Activated T-cell treated with anti-CD3 and anti-CD28 coated beads, Interleukin-2, amount 50 U/mL, for 4 hours (primary cell): ENCODE measurements around the gene VAC14. TPM values are rescaled to one million over a fixed set of nuclear protein-coding genes. Genes with fewer than 3 reads are reported as not detected.

Experiments
- ATAC-seq, 2 donors: fragments of 200-7000 bp; cut with Tn5 transposase; one replicate each; pipeline ENCODE4 v1.10.0; 2021
- DNase-seq: peaks from one replicate; pipeline ENCODE4 v3.0.0-alpha.2; 2020
- H3K27me3 Mint-ChIP-seq: one replicate; pipeline ENCODE4 v1.8.0; 2021; ENCODE audit warnings: low read depth, mixed read lengths
- H3K36me3 Mint-ChIP-seq: one replicate; pipeline ENCODE4 v1.8.0; 2022; ENCODE audit warnings: mixed read lengths; ENCODE audit not compliant: insufficient read depth
- H3K4me1 Mint-ChIP-seq: one replicate; pipeline ENCODE4 v1.8.0; 2021; ENCODE audit warnings: low read depth, mixed read lengths
- H3K4me3 Mint-ChIP-seq: one replicate; pipeline ENCODE4 v1.8.0; 2021; ENCODE audit warnings: mild to moderate bottlenecking, moderate library complexity, mixed read lengths
- H3K9me3 Mint-ChIP-seq: one replicate; pipeline ENCODE4 v1.8.0; 2021; ENCODE audit warnings: mixed read lengths
- total RNA-seq, 3 donors: library from RNA; stranded (reverse); gene quantifications; one replicate each; pipeline ENCODE4 v1.2.1, GENCODE V29; 2021

Gene VAC14
- total RNA-seq, 3 donors from 2014 or later, result 48.3 to 54.5 (median 49.3) TPM

DNA sequence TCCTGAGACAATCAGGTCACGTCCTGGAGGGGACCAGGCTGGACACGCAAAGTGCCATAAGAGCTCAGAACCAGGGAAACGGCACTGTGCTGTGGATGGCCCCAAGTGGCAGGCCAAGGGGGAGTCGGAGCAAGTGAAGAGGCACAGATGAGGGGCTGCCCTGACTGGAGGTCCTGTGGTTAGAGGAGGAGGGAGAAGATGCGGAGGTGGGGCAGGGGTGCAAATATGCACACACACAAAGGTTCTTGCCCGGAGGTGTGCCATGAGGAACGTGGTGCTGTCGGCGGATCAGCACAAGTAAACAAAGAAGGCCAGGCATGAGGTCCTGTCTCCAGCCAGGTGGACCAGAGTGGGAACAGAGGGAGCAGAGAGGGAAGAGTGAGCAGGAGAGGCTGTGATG, 23.5 kb downstream of the VAC14 start:
- DNase-seq (no peak), ATAC-seq (no peak)
- H3K4me3 Mint-ChIP-seq, result no peak overlapping the region
- no peaks in the 10 kb centered on the region for H3K9me3 Mint-ChIP-seq
- no peaks in the 10 kb centered on the region for H3K4me1 Mint-ChIP-seq
- H3K36me3 Mint-ChIP-seq, result peaks cover 36% of the 10 kb centered on the region
- H3K27me3 Mint-ChIP-seq, result no peaks in the 10 kb centered on the region

DNA sequence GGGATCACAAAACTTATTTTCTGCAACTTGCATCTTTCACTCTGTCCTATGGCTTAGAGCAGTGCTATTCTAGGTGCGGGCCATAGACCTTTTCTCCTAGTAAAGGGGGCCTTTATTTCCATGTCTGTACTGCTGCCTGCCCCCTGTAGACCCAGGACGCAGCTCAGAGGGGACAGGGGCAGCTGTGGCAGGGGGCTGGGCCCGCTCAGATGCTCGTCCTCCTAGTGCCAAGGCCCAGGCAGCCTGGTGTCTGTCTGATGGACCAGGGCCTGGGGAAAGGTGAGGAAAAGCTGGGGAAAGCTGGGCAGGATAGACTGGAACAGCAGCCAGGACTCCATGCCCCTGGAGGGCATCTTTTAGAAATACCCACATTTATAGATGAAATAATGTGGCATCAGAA, 25.6 kb downstream of the VAC14 start:
- H3K9me3 Mint-ChIP-seq, result no peaks in the 10 kb centered on the region
- H3K27me3 Mint-ChIP-seq, result no peaks in the 10 kb centered on the region
- H3K4me3 Mint-ChIP-seq, result no peak overlapping the region
- no peak for ATAC-seq
- no peaks in the 10 kb centered on the region for H3K4me1 Mint-ChIP-seq
- DNase-seq, result no peak
- peaks cover 25% of the 10 kb centered on the region for H3K36me3 Mint-ChIP-seq

DNA sequence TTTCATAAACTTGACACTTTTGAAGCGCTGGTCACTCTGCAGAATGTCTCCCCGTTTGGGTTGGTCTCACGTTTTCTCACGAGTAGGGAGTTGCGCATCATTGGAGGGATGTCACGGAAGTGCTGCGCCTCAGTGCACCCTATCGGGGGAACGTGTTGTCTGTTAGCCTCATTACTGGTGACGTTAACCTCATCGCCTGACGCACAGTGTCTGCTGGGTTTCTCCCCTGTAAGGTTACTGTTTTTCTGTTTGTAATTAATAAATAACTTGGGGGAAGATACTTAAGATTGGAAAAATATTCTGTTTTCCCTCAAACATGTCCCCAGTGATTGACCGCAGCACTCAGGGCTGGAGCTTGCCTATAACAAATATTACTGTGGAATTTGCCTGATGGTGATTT, 26.7 kb downstream of the VAC14 start:
- H3K4me3 Mint-ChIP-seq, result no peak overlapping the region
- H3K36me3 Mint-ChIP-seq, result peaks cover 21% of the 10 kb centered on the region
- no peaks in the 10 kb centered on the region for H3K9me3 Mint-ChIP-seq
- H3K4me1 Mint-ChIP-seq, result no peaks in the 10 kb centered on the region
- ATAC-seq (no peak), DNase-seq (no peak)
- no peaks in the 10 kb centered on the region for H3K27me3 Mint-ChIP-seq

DNA sequence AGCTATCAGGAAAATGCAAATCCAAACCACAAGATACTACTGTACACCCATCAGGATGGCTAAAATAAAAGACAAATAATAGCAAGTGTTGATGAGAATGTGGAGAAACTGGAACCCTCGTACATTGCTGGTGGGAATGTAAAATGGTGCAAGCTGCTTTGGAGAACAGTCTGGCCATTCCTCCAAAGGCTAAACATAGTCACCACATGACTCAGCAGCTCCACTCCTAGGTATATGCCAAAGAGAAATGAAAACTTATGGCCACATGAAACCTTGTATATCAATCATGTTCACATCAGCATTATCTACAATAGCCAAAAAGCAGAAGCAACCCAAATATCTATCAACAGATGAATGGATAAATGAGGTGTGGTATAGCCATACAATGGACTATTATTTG, 28.5 kb downstream of the VAC14 start:
- no peaks in the 10 kb centered on the region for H3K9me3 Mint-ChIP-seq
- no peak for ATAC-seq
- DNase-seq, result no peak
- H3K27me3 Mint-ChIP-seq, result no peaks in the 10 kb centered on the region
- no peak overlapping the region for H3K4me3 Mint-ChIP-seq
- peaks cover 12% of the 10 kb centered on the region for H3K36me3 Mint-ChIP-seq
- H3K4me1 Mint-ChIP-seq, result no peaks in the 10 kb centered on the region

DNA sequence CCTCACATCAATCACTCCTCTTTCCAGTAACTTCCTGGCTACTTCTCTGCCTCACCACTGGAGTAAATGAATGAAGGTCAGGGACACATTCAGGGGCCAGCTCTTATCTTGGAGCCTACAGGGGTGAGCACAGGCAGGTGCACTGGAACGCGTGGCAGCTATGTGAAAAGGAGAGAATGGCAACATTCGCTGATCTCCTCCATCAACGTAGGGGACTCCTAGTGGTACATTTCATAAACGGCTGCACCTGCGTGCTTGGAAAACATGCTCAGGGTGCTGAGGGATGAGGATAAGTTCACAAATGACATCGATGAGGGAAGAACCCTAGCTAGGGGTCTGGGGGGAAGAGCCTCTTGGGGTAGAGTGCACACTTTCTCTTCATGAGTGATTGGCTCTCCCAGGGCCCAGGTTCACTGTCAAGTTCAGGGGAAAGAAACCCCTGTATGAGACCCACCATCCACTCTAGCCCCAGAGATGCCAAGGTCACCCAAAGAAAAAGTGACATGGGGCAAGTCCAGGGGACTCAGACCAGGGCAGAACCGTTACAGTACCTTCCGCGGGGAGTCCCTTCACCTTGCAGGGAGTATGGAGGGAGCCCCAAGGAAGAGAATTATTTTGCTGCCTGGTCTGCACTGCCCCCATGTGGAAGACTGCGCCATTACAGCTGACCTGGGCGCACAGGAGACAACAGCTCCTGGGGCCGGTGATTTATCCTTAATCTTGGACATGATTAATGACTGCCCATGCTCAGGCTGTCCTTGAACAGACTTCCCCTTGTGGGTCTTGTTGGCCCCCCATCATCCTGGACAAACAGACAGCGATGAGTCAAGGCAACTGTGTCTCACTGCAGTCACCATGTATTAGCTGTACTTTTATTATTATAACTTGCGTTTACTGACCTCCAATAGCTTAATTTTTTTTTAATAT, 30.1 kb downstream of the VAC14 start:
- H3K27me3 Mint-ChIP-seq, result no peaks in the 10 kb centered on the region
- ATAC-seq (peak; percentile 58 to 67), DNase-seq (peak; percentile 45)
- no peaks in the 10 kb centered on the region for H3K4me1 Mint-ChIP-seq
- no peak overlapping the region for H3K4me3 Mint-ChIP-seq
- peaks cover 8% of the 10 kb centered on the region for H3K36me3 Mint-ChIP-seq
- no peaks in the 10 kb centered on the region for H3K9me3 Mint-ChIP-seq

DNA sequence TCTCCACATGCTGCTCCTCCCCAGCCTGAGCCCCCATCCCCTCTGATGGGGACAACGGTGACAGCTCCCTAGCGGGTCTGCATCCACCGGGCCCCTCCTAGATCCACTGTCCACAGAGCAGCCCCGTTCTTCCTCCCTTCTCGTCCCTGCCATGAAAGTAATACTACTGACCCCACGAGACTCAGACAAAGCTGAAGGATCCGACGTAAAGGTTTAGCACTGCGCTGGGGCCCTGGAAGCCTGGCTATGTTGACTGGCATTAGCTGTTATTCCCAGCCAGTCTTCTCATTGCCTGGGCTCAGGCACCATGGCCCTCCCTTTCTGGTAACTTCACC, 30.7 kb downstream of the VAC14 start:
- ATAC-seq, result no peak

DNA sequence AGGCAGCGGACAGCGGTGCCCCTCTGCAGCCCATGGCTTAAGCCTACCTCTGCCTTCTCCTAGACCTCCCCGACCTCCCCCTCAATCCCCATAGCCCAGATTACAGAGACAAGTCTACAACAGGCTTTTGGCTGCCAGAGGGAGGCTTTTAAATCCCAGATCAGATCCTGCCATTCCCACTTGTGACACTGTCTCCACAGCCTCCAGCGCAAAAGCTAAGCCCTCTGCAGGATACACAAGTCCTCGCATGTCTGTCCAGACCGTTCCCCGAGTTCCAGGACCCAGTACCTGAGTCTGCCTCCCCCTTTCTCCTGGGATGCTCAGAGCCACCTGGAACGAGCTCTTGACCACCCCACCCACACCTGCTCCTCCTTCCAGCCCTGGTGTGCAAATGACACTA, 31.2 kb downstream of the VAC14 start:
- no peak for DNase-seq
- Mint-ChIP-seq H3K4me1 (no peaks in the 10 kb centered on the region), H3K36me3 (peaks cover 6% of the 10 kb centered on the region), H3K4me3 (no peak overlapping the region), H3K9me3 (no peaks in the 10 kb centered on the region), H3K27me3 (no peaks in the 10 kb centered on the region)
- no peak for ATAC-seq

More for the DNA sequence above, 30.7 kb downstream of the VAC14 start:
- H3K36me3 Mint-ChIP-seq, result peaks cover 6% of the 10 kb centered on the region
- no peaks in the 10 kb centered on the region for H3K4me1 Mint-ChIP-seq
- DNase-seq, result no peak
- no peaks in the 10 kb centered on the region for H3K9me3 Mint-ChIP-seq
- H3K27me3 Mint-ChIP-seq, result no peaks in the 10 kb centered on the region
- H3K4me3 Mint-ChIP-seq, result no peak overlapping the region

DNA sequence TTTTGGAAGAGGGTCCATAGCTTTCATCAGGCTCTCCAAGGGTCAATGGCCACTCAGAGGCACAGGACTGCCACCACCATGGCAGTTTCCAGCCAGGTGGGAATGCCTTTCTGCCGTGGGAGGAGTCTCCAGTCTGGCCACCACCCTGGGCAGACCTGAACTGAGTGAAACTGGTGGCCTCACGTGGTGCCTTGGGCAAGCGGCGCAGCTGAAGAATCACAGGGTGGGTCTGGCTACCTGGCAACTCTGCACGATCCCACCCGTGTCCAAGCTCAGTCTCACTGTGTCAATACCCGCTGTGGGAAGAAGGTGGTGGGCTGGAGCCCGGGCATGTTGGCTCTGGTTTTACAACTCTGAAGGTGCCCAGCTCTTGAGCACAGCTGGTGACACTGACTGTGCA, 31.8 kb downstream of the VAC14 start:
- Mint-ChIP-seq H3K9me3 (no peaks in the 10 kb centered on the region), H3K27me3 (no peaks in the 10 kb centered on the region), H3K36me3 (peaks cover 8% of the 10 kb centered on the region), H3K4me3 (no peak overlapping the region), H3K4me1 (no peaks in the 10 kb centered on the region)
- DNase-seq (no peak), ATAC-seq (no peak)

DNA sequence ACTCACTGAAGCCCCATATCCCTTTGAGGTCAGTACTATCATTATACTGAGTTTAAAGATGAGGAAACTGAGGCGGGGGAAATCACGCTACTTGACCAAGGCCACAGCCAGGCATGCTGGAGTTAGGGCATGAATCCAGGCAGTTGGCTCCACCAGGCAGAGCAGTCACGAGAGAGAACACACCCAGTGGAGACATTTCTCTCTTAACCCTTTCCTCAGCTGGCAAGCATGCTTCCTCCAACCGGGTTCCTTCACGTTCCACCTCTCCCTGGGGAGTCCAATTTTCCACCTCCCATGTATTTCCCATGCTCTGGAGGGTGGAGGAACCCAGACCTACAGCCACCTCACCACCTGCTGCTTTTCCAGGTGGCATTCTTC, 32.8 kb downstream of the VAC14 start:
- H3K4me3 Mint-ChIP-seq, result no peak overlapping the region
- no peaks in the 10 kb centered on the region for H3K27me3 Mint-ChIP-seq
- peaks cover 10% of the 10 kb centered on the region for H3K36me3 Mint-ChIP-seq
- no peaks in the 10 kb centered on the region for H3K4me1 Mint-ChIP-seq
- ATAC-seq, result no peak
- no peaks in the 10 kb centered on the region for H3K9me3 Mint-ChIP-seq
- DNase-seq, result no peak

DNA sequence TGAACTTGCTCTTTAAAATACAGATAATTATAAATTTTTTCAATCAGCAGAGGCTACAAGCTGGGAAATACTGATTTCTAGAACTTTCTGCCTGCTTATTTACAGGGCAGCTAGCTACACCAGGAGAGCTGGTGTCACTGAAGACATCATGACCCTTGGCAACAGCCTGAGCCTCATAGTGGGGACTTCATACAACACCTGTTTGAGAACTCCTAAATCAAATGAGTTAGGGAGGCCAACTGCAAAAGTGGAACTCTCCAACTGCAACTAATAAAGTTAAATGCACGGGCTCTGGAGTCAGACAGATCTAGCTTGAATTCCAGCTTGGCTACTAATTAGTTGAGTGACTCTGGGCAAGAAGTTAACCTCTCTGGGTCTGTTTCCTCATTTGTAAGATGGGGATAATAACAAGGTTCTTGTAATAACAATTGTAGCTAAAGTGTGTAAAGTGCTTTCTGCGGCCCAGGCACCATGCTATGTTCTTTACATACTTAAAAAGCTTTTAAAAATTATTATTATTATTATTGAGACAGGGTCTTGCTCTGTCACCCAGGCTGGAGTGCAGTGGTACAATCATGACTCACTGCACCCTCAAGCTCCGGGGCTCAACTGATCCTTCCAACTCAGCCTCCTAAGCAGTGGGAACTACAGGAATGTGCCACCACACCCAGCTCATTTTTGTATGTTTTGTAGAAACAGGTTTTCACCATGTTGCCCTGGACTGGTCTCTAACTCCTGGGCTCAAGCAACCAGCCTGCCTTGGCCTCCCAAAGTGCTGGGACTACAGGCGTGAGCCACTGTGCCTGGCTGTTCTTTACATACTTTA, 33.4 kb downstream of the VAC14 start:
- DNase-seq (no peak), ATAC-seq (no peak)
- Mint-ChIP-seq H3K4me3 (no peak overlapping the region), H3K9me3 (no peaks in the 10 kb centered on the region), H3K36me3 (peaks cover 8% of the 10 kb centered on the region), H3K4me1 (no peaks in the 10 kb centered on the region), H3K27me3 (no peaks in the 10 kb centered on the region)

DNA sequence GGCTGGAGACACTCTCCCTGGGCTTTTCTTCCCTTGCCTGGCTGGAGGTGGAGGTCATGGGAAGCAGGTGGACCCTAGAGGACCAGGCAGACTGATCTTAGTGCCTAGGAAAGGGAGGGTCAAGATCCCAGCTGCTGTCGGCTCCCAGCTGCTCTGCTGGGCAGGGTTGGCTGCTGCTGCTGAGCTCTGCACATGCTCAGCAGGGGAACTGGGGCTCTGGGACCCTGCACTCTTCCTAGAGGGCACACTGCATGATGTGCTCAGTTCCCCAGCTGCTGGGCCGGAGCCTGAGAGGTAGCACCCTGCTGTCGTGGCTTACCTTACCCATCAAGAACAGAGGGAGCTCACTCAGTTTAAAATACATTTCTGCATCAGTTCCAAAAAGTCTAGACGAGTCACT, 34.3 kb downstream of the VAC14 start:
- Mint-ChIP-seq H3K9me3 (no peaks in the 10 kb centered on the region), H3K36me3 (peaks cover 11% of the 10 kb centered on the region), H3K4me3 (no peak overlapping the region), H3K4me1 (no peaks in the 10 kb centered on the region), H3K27me3 (no peaks in the 10 kb centered on the region)
- no peak for ATAC-seq
- no peak for DNase-seq

DNA sequence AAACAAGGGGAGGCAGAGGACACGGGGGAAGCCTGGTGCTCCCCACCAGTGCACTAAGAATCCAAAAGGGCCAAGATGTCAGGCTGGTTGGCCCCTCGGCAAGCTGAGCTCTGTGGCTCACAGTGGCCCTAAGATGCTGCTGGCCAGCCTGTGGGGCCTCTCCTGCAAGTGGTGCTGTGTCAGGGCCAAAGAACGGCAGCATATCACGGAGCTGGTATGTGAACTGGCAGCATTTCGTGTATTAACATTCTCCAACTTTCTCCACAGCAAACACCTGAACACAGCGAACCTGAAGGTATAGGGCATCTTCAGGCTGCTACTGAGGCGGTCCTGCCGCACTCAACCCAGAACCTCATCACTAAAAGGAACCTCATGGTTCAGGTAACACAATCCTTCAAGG, 34.8 kb downstream of the VAC14 start:
- H3K4me3 Mint-ChIP-seq, result no peak overlapping the region
- H3K4me1 Mint-ChIP-seq, result no peaks in the 10 kb centered on the region
- DNase-seq (no peak), ATAC-seq (no peak)
- H3K36me3 Mint-ChIP-seq, result peaks cover 11% of the 10 kb centered on the region
- H3K9me3 Mint-ChIP-seq, result no peaks in the 10 kb centered on the region
- no peaks in the 10 kb centered on the region for H3K27me3 Mint-ChIP-seq

DNA sequence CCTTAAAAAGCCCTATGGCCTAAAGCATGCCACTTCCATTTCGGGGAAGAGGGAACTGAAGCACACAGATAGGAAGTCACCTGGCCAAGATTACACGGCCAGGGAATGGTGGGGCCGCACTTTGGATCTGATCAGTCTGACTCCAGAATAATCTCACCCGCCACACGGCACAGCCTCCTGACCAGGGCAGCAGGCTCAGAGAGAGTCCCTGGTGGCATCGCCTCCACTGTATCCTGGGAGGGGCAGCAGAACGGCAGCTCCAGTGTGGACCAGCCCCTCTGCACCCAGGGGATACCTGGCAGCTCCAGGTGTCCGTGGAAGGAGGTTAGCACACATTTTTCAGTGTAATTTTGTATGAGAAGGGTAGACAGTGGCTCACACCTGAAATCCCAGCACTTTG, 35.5 kb downstream of the VAC14 start:
- Mint-ChIP-seq H3K4me3 (no peak overlapping the region), H3K36me3 (peaks cover 10% of the 10 kb centered on the region), H3K27me3 (no peaks in the 10 kb centered on the region), H3K4me1 (no peaks in the 10 kb centered on the region), H3K9me3 (no peaks in the 10 kb centered on the region)
- DNase-seq, result no peak
- no peak for ATAC-seq

DNA sequence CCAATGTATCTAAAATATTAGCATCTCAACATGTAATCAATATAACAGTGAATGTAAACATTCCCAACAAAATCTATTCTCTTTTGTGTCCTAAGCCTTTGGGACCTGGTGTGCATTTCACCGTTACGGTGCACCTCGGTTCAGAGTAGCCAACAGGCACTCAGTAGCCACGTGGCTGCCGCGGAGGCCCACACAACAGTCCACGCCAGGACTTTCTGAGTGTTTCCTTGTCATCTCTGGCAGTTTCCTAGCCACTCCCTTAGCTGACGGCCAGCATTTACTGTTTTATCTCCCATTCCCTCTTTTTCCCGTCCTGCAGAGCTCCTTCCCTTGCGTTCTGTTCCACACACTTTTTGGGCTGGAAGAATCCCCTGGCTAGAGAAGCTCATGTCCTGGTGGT, 36.3 kb downstream of the VAC14 start:
- DNase-seq (no peak), ATAC-seq (no peak)
- Mint-ChIP-seq H3K9me3 (no peaks in the 10 kb centered on the region), H3K4me3 (no peak overlapping the region), H3K27me3 (no peaks in the 10 kb centered on the region), H3K36me3 (peaks cover 13% of the 10 kb centered on the region), H3K4me1 (no peaks in the 10 kb centered on the region)

DNA sequence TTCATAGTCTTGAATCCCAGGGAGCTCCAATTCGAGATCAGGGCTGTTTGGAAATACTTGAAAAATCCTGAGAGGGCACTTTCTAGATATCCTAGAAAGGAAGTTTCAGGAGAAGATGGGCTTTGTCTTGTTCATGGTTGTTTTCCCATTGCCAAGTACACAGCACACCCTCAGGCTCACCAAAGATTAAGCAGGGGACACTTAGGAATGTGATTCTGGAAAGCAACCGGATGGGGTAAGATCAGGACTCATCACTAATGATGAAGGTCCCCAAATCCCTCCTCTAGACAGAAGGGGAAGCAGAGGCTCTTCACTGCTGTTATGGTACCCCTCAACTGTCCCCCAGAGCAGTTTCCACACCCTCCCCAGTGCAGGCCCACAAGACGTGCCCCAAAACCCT, 40.7 kb downstream of the VAC14 start:
- no peak for DNase-seq
- Mint-ChIP-seq H3K4me1 (no peaks in the 10 kb centered on the region), H3K4me3 (no peak overlapping the region), H3K36me3 (peaks cover 28% of the 10 kb centered on the region), H3K9me3 (no peaks in the 10 kb centered on the region), H3K27me3 (no peaks in the 10 kb centered on the region)
- ATAC-seq, result no peak
